Stimulated activated CD8-positive, alpha-beta memory T cell treated with anti-CD3 and anti-CD28 coated beads, Interleukin-12 subunit alpha, Interleukin-12 subunit beta, amount 100 ng/mL, for 24 hours (primary cell): Measurements from ENCODE around the gene AGBL1.
"Not testable (repeated sequence)": the region's sequence is repeated elsewhere in the genome, so short reads cannot be mapped to it uniquely, and the experiment has no call there.

Experiments used
- DNase-seq: peaks from one replicate; pipeline ENCODE4 v3.0.0-alpha.2; 2020; ENCODE audit errors: extremely low read depth

AGBL1 gene

GRCh38 chr15:86399041-86399954 is 319.6 kb downstream of the AGBL1 start:
- DNase-seq: no peak

GRCh38 chr15:86403221-86403620 is 323.6 kb downstream of the AGBL1 start:
- DNase-seq: no peak

- DNase-seq: no peak
Observed at GRCh38 chr15:86403914-86404583, 324.4 kb downstream of the AGBL1 start.

GRCh38 chr15:86408261-86408660 is 328.6 kb downstream of the AGBL1 start:
- DNase-seq: no peak

- DNase-seq: no peak
Observed at GRCh38 chr15:86411916-86412315, 332.2 kb downstream of the AGBL1 start.

GRCh38 chr15:86413191-86413590 is 333.5 kb downstream of the AGBL1 start:
- no peak for DNase-seq

GRCh38 chr15:86425746-86426145 is 346.1 kb downstream of the AGBL1 start:
- no peak for DNase-seq

- no peak for DNase-seq
Observed at GRCh38 chr15:86432861-86433260, 353.2 kb downstream of the AGBL1 start.

- no peak for DNase-seq
Observed at GRCh38 chr15:86433983-86434382, 354.3 kb downstream of the AGBL1 start.

GRCh38 chr15:86439614-86440013 is 359.9 kb downstream of the AGBL1 start:
- no peak for DNase-seq

- DNase-seq: no peak
Observed at GRCh38 chr15:86444527-86444926, 364.9 kb downstream of the AGBL1 start.

- no peak for DNase-seq
Observed at GRCh38 chr15:86445579-86446252, 366.0 kb downstream of the AGBL1 start.

GRCh38 chr15:86446253-86446640 is 366.6 kb downstream of the AGBL1 start:
- no peak for DNase-seq

GRCh38 chr15:86465470-86466039 is 385.9 kb downstream of the AGBL1 start:
- not testable (repeated sequence) for DNase-seq

- no peak for DNase-seq
Observed at GRCh38 chr15:86481720-86482119, 402.0 kb downstream of the AGBL1 start.

- DNase-seq: no peak
Observed at GRCh38 chr15:86483936-86484335, 404.3 kb downstream of the AGBL1 start.

- DNase-seq: no peak
Observed at GRCh38 chr15:86488046-86488445, 408.4 kb downstream of the AGBL1 start.

GRCh38 chr15:86489981-86490380 is 410.3 kb downstream of the AGBL1 start:
- DNase-seq: no peak

- DNase-seq: no peak
Observed at GRCh38 chr15:86491118-86491517, 411.4 kb downstream of the AGBL1 start.

- no peak for DNase-seq
Observed at GRCh38 chr15:86493884-86494283, 414.2 kb downstream of the AGBL1 start.

- no peak for DNase-seq
Observed at GRCh38 chr15:86494475-86494874, 414.8 kb downstream of the AGBL1 start.

- no peak for DNase-seq
Observed at GRCh38 chr15:86502301-86502700, 422.6 kb downstream of the AGBL1 start.
